HepG2 (cell line): ENCODE data around the gene MX2. TPM values are rescaled to one million over a fixed set of nuclear protein-coding genes. Genes with fewer than 3 reads are reported as not detected.

Source experiments
- HBP1 ChIP-seq: IDR thresholded peaks from 2 replicates; pipeline ENCODE4 v1.6.1; 2016; ENCODE audit warnings: low read depth, control low read depth
- HCFC1 ChIP-seq: fragments of 150-350 bp; IDR thresholded peaks from 2 replicates; pipeline ENCODE4 v1.6.1; 2014; ENCODE audit warnings: low read depth, low read length
- HNF4A ChIP-seq: sonication (generic); formaldehyde crosslinking; IDR thresholded peaks from 2 replicates; pipeline ENCODE4 v1.4.0; 2020; ENCODE audit warnings: missing genetic modification reagents
- HOXA7 ChIP-seq: sonication (generic); formaldehyde crosslinking; IDR thresholded peaks from 2 replicates; pipeline ENCODE4 v1.8.1; 2022; ENCODE audit warnings: mild to moderate bottlenecking, missing genetic modification reagents, moderate library complexity
- MXD1 ChIP-seq: sonication (generic); formaldehyde crosslinking; IDR thresholded peaks from 2 replicates; pipeline ENCODE4 v1.4.0; 2020; ENCODE audit warnings: mild to moderate bottlenecking, missing genetic modification reagents
- NFATC3 ChIP-seq: sonication (generic); formaldehyde crosslinking; IDR thresholded peaks from 2 replicates; pipeline ENCODE4 v1.5.1; 2020; ENCODE audit warnings: mild to moderate bottlenecking, missing genetic modification reagents
- POLR2G ChIP-seq: fragments of 200-400 bp; formaldehyde crosslinking; IDR thresholded peaks from 2 replicates; pipeline ENCODE4 v1.6.1; 2018; ENCODE audit warnings: mild to moderate bottlenecking, low read depth, low read length, moderate library complexity
- SMC3 ChIP-seq: IDR thresholded peaks from 2 replicates; pipeline ENCODE4 v1.6.1; 2011; ENCODE audit warnings: low read length, improper control_type of control experiment
- THYN1 ChIP-seq: sonication (generic); formaldehyde crosslinking; IDR thresholded peaks from 2 replicates; pipeline ENCODE4 v1.8.1; 2023; ENCODE audit warnings: low read depth, mild to moderate bottlenecking, moderate library complexity, missing genetic modification reagents, borderline replicate concordance
- U2AF1 ChIP-seq: fragments of 200-400 bp; formaldehyde crosslinking; optimal IDR thresholded peaks from 2 replicates; pipeline ENCODE3; 2017; ENCODE audit warnings: mild to moderate bottlenecking, low read depth, low read length
- U2AF2 ChIP-seq: fragments of 200-400 bp; formaldehyde crosslinking; IDR thresholded peaks from 2 replicates; pipeline ENCODE4 v1.6.1; 2017; ENCODE audit warnings: low read depth, mild to moderate bottlenecking, low read length
- ZFP36L2 ChIP-seq: sonication (generic); formaldehyde crosslinking; IDR thresholded peaks from 2 replicates; pipeline ENCODE4 v1.4.0; 2020; ENCODE audit warnings: missing genetic modification reagents
- ZNF101 ChIP-seq: sonication (generic); formaldehyde crosslinking; IDR thresholded peaks from 2 replicates; pipeline ENCODE4 v1.4.0; 2020; ENCODE audit warnings: mild to moderate bottlenecking, low read depth, missing genetic modification reagents, borderline replicate concordance
- ZNF121 ChIP-seq: sonication (generic); formaldehyde crosslinking; IDR thresholded peaks from 2 replicates; pipeline ENCODE4 v1.5.0; 2020; ENCODE audit warnings: mild to moderate bottlenecking, missing genetic modification reagents
- ZNF256 ChIP-seq: sonication (generic); formaldehyde crosslinking; conservative IDR thresholded peaks from 2 replicates; pipeline ENCODE4 v1.4.0; 2020; ENCODE audit warnings: missing genetic modification reagents
- ZNF615 ChIP-seq: sonication (generic); formaldehyde crosslinking; IDR thresholded peaks from 2 replicates; pipeline ENCODE4 v1.5.0; 2020; ENCODE audit warnings: mild to moderate bottlenecking, missing genetic modification reagents, borderline replicate concordance
- ZNF781 ChIP-seq: sonication (generic); formaldehyde crosslinking; IDR thresholded peaks from 2 replicates; pipeline ENCODE4 v1.5.1; 2020; ENCODE audit warnings: borderline replicate concordance, mild to moderate bottlenecking, missing genetic modification reagents; ENCODE audit errors: not compliant biosample characterization
- ZNF782 ChIP-seq: sonication (generic); formaldehyde crosslinking; IDR thresholded peaks from 2 replicates; pipeline ENCODE4 v1.4.0; 2020; ENCODE audit warnings: missing genetic modification reagents, mild to moderate bottlenecking, borderline replicate concordance
- polyA plus RNA-seq, 8 experiments: library from polyadenylated mRNA; depleted of rRNA in 3 of 8; stranded (reverse) in 7 of 8; unstranded in 1 of 8; fragments of >200 nt; fragmentation: Illumina TruSeq in 4 of 8; extraction: Trizol in 4 of 8; gene quantifications; 2 replicates each; pipeline versions ENCODE4 v1.2.1 to v1.2.3, GENCODE V29; 2011 to 2016; ENCODE audit warnings: low read depth in 4 of 8, missing spikeins in 1 of 8, mixed read lengths in 1 of 8; ENCODE audit not compliant: insufficient read depth in 1 of 8
- total RNA-seq, 5 experiments: library from RNA; depleted of rRNA; stranded (reverse); fragments of >200 nt; fragmentation: Illumina TruSeq; extraction: Trizol; gene quantifications; 2 replicates each; pipeline ENCODE4 v1.2.3, GENCODE V29; 2016; ENCODE audit warnings: low read depth in 1 of 5
- TF ChIP-seq, protein P1 (sequence below): sonication (generic); formaldehyde crosslinking; IDR thresholded peaks from 2 replicates; pipeline ENCODE4 v1.4.0; 2020; ENCODE audit warnings: mild to moderate bottlenecking, low read depth, missing genetic modification reagents
- TF ChIP-seq, protein P2 (sequence below): sonication (generic); formaldehyde crosslinking; IDR thresholded peaks from 2 replicates; pipeline ENCODE4 v1.5.1; 2020; ENCODE audit warnings: missing genetic modification reagents, mild to moderate bottlenecking, borderline replicate concordance
- TF ChIP-seq, protein P3 (sequence below): sonication (generic); formaldehyde crosslinking; IDR thresholded peaks from 2 replicates; pipeline ENCODE4 v1.9.0; 2021; ENCODE audit warnings: missing genetic modification reagents, borderline replicate concordance

Gene MX2
- total and polyA plus RNA-seq, 2 of the 13 experiments (the other 11 are each of a cell fraction or from before 2014, with no cell fraction given): 24.0 to 35.7 TPM

DNA sequence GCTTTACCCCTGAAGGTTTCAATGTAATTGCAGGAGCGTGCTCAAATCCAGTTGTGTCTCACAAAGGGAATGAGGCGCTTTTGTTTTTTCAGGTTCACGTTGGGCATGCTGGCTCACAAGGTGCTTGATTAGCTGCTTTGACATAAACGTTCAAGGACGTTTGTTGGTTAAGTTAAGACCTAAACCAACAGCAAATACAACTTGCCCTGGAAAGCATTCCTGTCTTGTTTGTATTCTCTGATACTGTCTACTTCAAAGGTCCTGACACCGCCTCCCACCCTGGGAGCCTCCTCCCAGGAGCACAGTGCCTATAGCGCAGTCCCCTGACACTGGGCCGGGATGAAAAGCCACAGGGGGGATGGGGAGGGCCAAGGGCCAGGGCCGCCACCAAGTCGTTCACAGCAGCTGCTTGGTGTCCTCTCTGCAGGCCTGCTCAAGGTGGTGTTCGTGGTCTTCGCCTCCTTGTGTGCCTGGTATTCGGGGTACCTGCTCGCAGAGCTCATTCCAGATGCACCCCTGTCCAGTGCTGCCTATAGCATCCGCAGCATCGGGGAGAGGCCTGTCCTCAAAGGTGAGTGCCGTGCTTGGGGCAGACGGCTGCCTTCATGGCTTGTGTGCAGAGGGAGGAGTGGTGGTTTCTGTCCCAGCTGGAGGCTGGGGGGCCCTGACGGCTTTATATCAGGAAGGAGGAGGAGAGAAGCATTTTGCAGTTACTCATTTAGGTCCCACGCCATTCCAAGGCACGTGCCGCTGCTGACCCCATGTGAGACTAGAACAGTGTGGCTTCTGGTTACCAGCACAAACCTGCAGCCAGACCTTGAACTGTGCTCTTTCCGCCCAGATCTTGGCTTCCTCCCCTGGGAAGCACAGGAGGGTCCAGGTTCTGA is 39.1 kb upstream of the MX2 start (continued):
- peak; percentile 37; the same call in 1 of the 2 replicates for TF ChIP-seq HBP1 (CRISPR knock-in tag)
- no peak for TF ChIP-seq U2AF2
- TF ChIP-seq ZNF101 (CRISPR knock-in tag): no peak
- TF ChIP-seq ZNF121: peak; percentile 46; the same call in 1 of the 2 replicates
- no peak for TF ChIP-seq U2AF1
- no peak for TF ChIP-seq ZNF781 (CRISPR knock-in tag)
- no peak; the same call in 1 of the 2 replicates for TF ChIP-seq ZNF256
- no peak for TF ChIP-seq HCFC1
- TF ChIP-seq HNF4A (CRISPR knock-in tag): peak; percentile 90
- TF ChIP-seq POLR2G: peak; percentile 67
- TF ChIP-seq SMC3: no peak
- TF ChIP-seq THYN1 (CRISPR knock-in tag): no peak
- TF ChIP-seq ZNF782 (CRISPR knock-in tag): no peak
- peak; percentile 71 for TF ChIP-seq MXD1 (CRISPR knock-in tag)
- TF ChIP-seq, protein P1, sequence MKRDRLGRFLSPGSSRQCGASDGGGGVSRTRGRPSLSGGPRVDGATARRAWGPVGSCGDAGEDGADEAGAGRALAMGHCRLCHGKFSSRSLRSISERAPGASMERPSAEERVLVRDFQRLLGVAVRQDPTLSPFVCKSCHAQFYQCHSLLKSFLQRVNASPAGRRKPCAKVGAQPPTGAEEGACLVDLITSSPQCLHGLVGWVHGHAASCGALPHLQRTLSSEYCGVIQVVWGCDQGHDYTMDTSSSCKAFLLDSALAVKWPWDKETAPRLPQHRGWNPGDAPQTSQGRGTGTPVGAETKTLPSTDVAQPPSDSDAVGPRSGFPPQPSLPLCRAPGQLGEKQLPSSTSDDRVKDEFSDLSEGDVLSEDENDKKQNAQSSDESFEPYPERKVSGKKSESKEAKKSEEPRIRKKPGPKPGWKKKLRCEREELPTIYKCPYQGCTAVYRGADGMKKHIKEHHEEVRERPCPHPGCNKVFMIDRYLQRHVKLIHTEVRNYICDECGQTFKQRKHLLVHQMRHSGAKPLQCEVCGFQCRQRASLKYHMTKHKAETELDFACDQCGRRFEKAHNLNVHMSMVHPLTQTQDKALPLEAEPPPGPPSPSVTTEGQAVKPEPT (CRISPR knock-in tag): 0 out of 2 replicates have a peak, but pooled peaks have one; percentile 11
- TF ChIP-seq NFATC3: no peak
- TF ChIP-seq ZNF615 (CRISPR knock-in tag): 0 out of 2 replicates have a peak, but pooled peaks have one; percentile 62
- TF ChIP-seq, protein P2, sequence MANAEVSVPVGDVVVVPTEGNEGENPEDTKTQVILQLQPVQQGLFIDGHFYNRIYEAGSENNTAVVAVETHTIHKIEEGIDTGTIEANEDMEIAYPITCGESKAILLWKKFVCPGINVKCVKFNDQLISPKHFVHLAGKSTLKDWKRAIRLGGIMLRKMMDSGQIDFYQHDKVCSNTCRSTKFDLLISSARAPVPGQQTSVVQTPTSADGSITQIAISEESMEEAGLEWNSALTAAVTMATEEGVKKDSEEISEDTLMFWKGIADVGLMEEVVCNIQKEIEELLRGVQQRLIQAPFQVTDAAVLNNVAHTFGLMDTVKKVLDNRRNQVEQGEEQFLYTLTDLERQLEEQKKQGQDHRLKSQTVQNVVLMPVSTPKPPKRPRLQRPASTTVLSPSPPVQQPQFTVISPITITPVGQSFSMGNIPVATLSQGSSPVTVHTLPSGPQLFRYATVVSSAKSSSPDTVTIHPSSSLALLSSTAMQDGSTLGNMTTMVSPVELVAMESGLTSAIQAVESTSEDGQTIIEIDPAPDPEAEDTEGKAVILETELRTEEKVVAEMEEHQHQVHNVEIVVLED (CRISPR knock-in tag): peak; percentile 49; the same call in 1 of the 2 replicates
- TF ChIP-seq, protein P3, sequence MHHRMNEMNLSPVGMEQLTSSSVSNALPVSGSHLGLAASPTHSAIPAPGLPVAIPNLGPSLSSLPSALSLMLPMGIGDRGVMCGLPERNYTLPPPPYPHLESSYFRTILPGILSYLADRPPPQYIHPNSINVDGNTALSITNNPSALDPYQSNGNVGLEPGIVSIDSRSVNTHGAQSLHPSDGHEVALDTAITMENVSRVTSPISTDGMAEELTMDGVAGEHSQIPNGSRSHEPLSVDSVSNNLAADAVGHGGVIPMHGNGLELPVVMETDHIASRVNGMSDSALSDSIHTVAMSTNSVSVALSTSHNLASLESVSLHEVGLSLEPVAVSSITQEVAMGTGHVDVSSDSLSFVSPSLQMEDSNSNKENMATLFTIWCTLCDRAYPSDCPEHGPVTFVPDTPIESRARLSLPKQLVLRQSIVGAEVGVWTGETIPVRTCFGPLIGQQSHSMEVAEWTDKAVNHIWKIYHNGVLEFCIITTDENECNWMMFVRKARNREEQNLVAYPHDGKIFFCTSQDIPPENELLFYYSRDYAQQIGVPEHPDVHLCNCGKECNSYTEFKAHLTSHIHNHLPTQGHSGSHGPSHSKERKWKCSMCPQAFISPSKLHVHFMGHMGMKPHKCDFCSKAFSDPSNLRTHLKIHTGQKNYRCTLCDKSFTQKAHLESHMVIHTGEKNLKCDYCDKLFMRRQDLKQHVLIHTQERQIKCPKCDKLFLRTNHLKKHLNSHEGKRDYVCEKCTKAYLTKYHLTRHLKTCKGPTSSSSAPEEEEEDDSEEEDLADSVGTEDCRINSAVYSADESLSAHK (CRISPR knock-in tag): no peak
- TF ChIP-seq ZFP36L2: no peak
- no peak for TF ChIP-seq HOXA7 (CRISPR knock-in tag)
